ENCODE measurements around the gene RIPK3. TPM values are rescaled to one million over a fixed set of nuclear protein-coding genes. Genes with fewer than 3 reads are reported as not detected.

Gene RIPK3
- total and polyA plus RNA-seq, 2 of the 8 experiments (the other 6 are each of a cell fraction or from before 2014, with no cell fraction given) = 0.24 to 0.39 TPM

- Histone ChIP-seq H3K79me1 (ENCODE audit: low read depth, low read length) (no peaks in the 10 kb centered on the region), H3K36me3 (ENCODE audit: control insufficient read depth in 2 of 4, insufficient read depth in 4 of 4, low read length in 3 of 4) (peaks cover 2 to 7% (median 3%) of the 10 kb centered on the region in 4 experiments; a peak in 5 of 8 replicates), H2BK120ac (replicated peaks; ENCODE audit: low read depth, low read length) (no peak overlapping the region), H3K9me3 (ENCODE audit: insufficient read depth in 2 of 2, low read depth in 1 of 2, low read length in 1 of 2) (no peaks in the 10 kb centered on the region), H2AK5ac (ENCODE audit: low read depth, low read length) (no peak overlapping the region), H4K8ac (ENCODE audit: extremely low read depth, insufficient read depth, low read length) (no peak overlapping the region; the same call in 1 of the 2 replicates), H3K4ac (replicated peaks; ENCODE audit: insufficient read length, low read depth, low read length) (no peak overlapping the region), H3K23me2 (ENCODE audit: low read depth, low read length) (peaks cover 7% of the 10 kb centered on the region; the same call in 1 of the 2 replicates), H2BK12ac (ENCODE audit: low read depth, low read length) (no peak overlapping the region), H2BK5ac (ENCODE audit: low read depth, low read length) (0 out of 2 replicates have a peak overlapping the region, but pooled peaks have one; percentile 32), H3K9ac (replicated peaks in 1 of 4; ENCODE audit: extremely low read depth in 1 of 4, low read depth in 3 of 4, low read length in 3 of 4) (no peak overlapping the region), H3K14ac (ENCODE audit: insufficient read length) (no peak overlapping the region), H3K27me3 (replicated peaks in 1 of 4; ENCODE audit: control insufficient read depth in 3 of 4, extremely low read depth in 1 of 4, insufficient read depth in 3 of 4, low read length in 3 of 4) (no peaks in the 10 kb centered on the region), H3K79me2 (ENCODE audit: control insufficient read depth in 1 of 2, insufficient read depth in 2 of 2, low read length in 2 of 2) (no peaks in the 10 kb centered on the region), H3K4me2 (ENCODE audit: insufficient read depth in 1 of 2, low read depth in 2 of 2, low read length in 2 of 2) (no peak overlapping the region), H3K23ac (ENCODE audit: insufficient read length) (no peak overlapping the region), H3K27ac (ENCODE audit: low read depth, low read length) (no peak overlapping the region), H2AFZ (ENCODE audit: low read length) (no peak overlapping the region), H3K56ac (replicated peaks; ENCODE audit: insufficient read length, low read depth, low read length) (no peak overlapping the region), H4K91ac (replicated peaks; ENCODE audit: insufficient read length, low read length) (no peak overlapping the region), H4K5ac (ENCODE audit: insufficient read length, low read depth, low read length) (no peak overlapping the region), H4K20me1 (replicated peaks in 1 of 2; ENCODE audit: control insufficient read depth in 1 of 2, insufficient read depth in 2 of 2, low read length in 2 of 2) (no peaks in the 10 kb centered on the region), H2BK15ac (ENCODE audit: low read length) (no peak overlapping the region; the same call in 1 of the 2 replicates), H3K4me3 (ENCODE audit: extremely low read depth in 1 of 4, insufficient read depth in 2 of 4, low read depth in 3 of 4, low read length in 4 of 4) (no peak overlapping the region), H3K18ac (ENCODE audit: extremely low read depth, low read length) (no peak overlapping the region), H2BK20ac (ENCODE audit: low read length) (no peak overlapping the region), H3K4me1 (replicated peaks in 1 of 4; ENCODE audit: control insufficient read depth in 3 of 4, insufficient read depth in 4 of 4, low read length in 3 of 4) (peaks cover 11 to 25% (median 13%) of the 10 kb centered on the region in 4 experiments)
- TF ChIP-seq, protein P1, sequence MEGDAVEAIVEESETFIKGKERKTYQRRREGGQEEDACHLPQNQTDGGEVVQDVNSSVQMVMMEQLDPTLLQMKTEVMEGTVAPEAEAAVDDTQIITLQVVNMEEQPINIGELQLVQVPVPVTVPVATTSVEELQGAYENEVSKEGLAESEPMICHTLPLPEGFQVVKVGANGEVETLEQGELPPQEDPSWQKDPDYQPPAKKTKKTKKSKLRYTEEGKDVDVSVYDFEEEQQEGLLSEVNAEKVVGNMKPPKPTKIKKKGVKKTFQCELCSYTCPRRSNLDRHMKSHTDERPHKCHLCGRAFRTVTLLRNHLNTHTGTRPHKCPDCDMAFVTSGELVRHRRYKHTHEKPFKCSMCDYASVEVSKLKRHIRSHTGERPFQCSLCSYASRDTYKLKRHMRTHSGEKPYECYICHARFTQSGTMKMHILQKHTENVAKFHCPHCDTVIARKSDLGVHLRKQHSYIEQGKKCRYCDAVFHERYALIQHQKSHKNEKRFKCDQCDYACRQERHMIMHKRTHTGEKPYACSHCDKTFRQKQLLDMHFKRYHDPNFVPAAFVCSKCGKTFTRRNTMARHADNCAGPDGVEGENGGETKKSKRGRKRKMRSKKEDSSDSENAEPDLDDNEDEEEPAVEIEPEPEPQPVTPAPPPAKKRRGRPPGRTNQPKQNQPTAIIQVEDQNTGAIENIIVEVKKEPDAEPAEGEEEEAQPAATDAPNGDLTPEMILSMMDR (IDR thresholded peaks at IDR 0.05; ENCODE audit: control extremely low read depth in 1 of 3, insufficient read depth in 1 of 3, low read depth in 1 of 3, low read length in 3 of 3) = no peak
- ChIA-PET POLR2A (ENCODE audit: partially characterized antibody) (interaction anchor here (1.4 to 4.7 kb wide), 10 partner anchors 8 to 40 kb away, joined by 3 to 27 read pairs (median 5); partner anchors contain the start of gene NFATC4), CTCF (ENCODE audit: partially characterized antibody) (interaction anchor here (0.8 to 16.4 kb wide), 14 partner anchors 8 to 58 kb away, joined by 3 to 207 read pairs (median 9); partner anchors contain the start of genes ADCY4, CBLN3, KHNYN and NFATC4)
- no peak for DNase-seq (ENCODE audit: low read depth in 1 of 2, low spot score in 2 of 2)
- 95% methylated on average over 3 of the region's 3 CpGs; no CpG with 5 or more reads in 1 of the 2 experiments for WGBS, 2 experiments (ENCODE audit: extremely low coverage in 1 of 2, insufficient coverage in 1 of 2, insufficient read length in 1 of 2, insufficient replicate concordance in 2 of 2, low coverage in 1 of 2, low lambda C conversion rate in 2 of 2, missing lambda C conversion rate in 1 of 2)
- FAIRE-seq = no peak
These were observed 38.5 kb upstream of the RIPK3 start for GRCh38 chr14:24378327-24378726.
